B cell (primary cell): Measurements from ENCODE around the gene PERCC1. TPM values are rescaled to one million over a fixed set of nuclear protein-coding genes. Genes with fewer than 3 reads are reported as not detected.

Source experiments
- ATAC-seq: fragments of 200-7000 bp; cut with Tn5 transposase; one replicate; pipeline ENCODE4 v1.10.0; 2021; ENCODE audit warnings: low read depth, mild to moderate bottlenecking, moderate number of reproducible peaks, moderate library complexity
- CTCF ChIA-PET: fragments of 350-600 bp; sonication (Branson Sonifier 250); formaldehyde crosslinking; loops from one replicate; lab custom pipeline; 2021; ENCODE audit warnings: antibody characterized with exemption, inconsistent platforms; lab: Charles Lee
- POLR2A ChIA-PET: fragments of 350-600 bp; sonication (Branson Sonifier 250); formaldehyde crosslinking; loops from one replicate; lab custom pipeline; 2021; ENCODE audit warnings: antibody characterized with exemption; lab: Charles Lee
- DNase-seq: peaks from one replicate; pipeline ENCODE4 v3.0.0; 2013
- H2AFZ ChIP-seq: 2 replicates; pipeline ENCODE4 v1.6.1; 2012; ENCODE audit warnings: mild to moderate bottlenecking, low read depth, low read length; ENCODE audit not compliant: insufficient read depth, poor library complexity, severe bottlenecking
- H3K27ac ChIP-seq, 2 donors: 1 replicate in 1 of 2; 2 replicates in 1 of 2; pipeline ENCODE4 v1.5.1; 2012 to 2013; ENCODE audit warnings: low read length in 2 of 2, mild to moderate bottlenecking in 2 of 2, moderate library complexity in 1 of 2
- H3K27me3 ChIP-seq, 4 experiments: fragments of 200-600 bp in 1 of 4; sonication (generic) in 1 of 4; replicated peaks in 1 of 4; 1 replicate in 2 of 4; 2 replicates in 2 of 4; pipeline versions ENCODE4 v1.6.1 to v1.7.0; 2013 to 2016; ENCODE audit warnings: low read length in 3 of 4, mild to moderate bottlenecking in 2 of 4, mixed read lengths in 1 of 4, moderate library complexity in 1 of 4; ENCODE audit not compliant: insufficient read depth in 4 of 4, control insufficient read depth in 3 of 4; ENCODE audit errors: control extremely low read depth in 1 of 4
- H3K36me3 ChIP-seq, 2 experiments: replicated peaks in 1 of 2; 1 replicate in 1 of 2; 2 replicates in 1 of 2; pipeline versions ENCODE4 v1.6.1 to v1.7.1; 2013; ENCODE audit warnings: low read length in 1 of 2; ENCODE audit not compliant: insufficient read depth in 2 of 2, control insufficient read depth in 1 of 2; ENCODE audit errors: control extremely low read depth in 1 of 2, extremely low read depth in 1 of 2
- H3K4me1 ChIP-seq, 2 donors: fragments of 200-600 bp in 1 of 2; sonication (generic) in 1 of 2; 1 replicate in 1 of 2; 2 replicates in 1 of 2; pipeline versions ENCODE4 v1.5.1 to v1.6.1; 2013 to 2017; ENCODE audit warnings: low read length in 2 of 2; ENCODE audit not compliant: control insufficient read depth in 2 of 2, insufficient read depth in 2 of 2
- H3K4me2 ChIP-seq: replicated peaks from 2 replicates; pipeline ENCODE3; 2012; ENCODE audit warnings: mild to moderate bottlenecking, low read depth, low read length; ENCODE audit not compliant: poor library complexity, severe bottlenecking
- H3K4me3 ChIP-seq, 5 experiments: fragments of 200-600 bp in 1 of 5; sonication (generic) in 1 of 5; 1 replicate in 3 of 5; 2 replicates in 2 of 5; pipeline versions ENCODE4 v1.5.1 to v1.7.0; 2011 to 2016; ENCODE audit warnings: low read length in 4 of 5, mild to moderate bottlenecking in 4 of 5, low read depth in 2 of 5, control low read depth in 1 of 5, moderate library complexity in 1 of 5; ENCODE audit not compliant: insufficient read depth in 1 of 5; ENCODE audit errors: control extremely low read depth in 1 of 5, extremely low read depth in 1 of 5
- H3K79me2 ChIP-seq: fragments of 200-600 bp; sonication (generic); one replicate; pipeline ENCODE4 v1.6.0; 2016; ENCODE audit warnings: low read length; ENCODE audit not compliant: control insufficient read depth, insufficient read depth
- H3K9ac ChIP-seq: fragments of 200-600 bp; sonication (generic); 2 replicates; pipeline ENCODE4 v1.6.1; 2017; ENCODE audit warnings: mild to moderate bottlenecking, low read length, moderate library complexity
- H3K9me3 ChIP-seq, 3 donors: one replicate each; pipeline versions ENCODE4 v1.6.1 to v1.7.1; 2013; ENCODE audit warnings: low read length in 2 of 3; ENCODE audit not compliant: control insufficient read depth in 2 of 3, insufficient read depth in 1 of 3; ENCODE audit errors: control extremely low read depth in 1 of 3
- H4K20me1 ChIP-seq: 2 replicates; pipeline ENCODE4 v1.6.0; 2012; ENCODE audit warnings: mild to moderate bottlenecking, low read length; ENCODE audit not compliant: insufficient read depth, control insufficient read depth, poor library complexity, severe bottlenecking
- H3K27ac Mint-ChIP-seq: one replicate; pipeline ENCODE4 v1.8.0; 2021; ENCODE audit warnings: mixed read lengths
- H3K27me3 Mint-ChIP-seq: one replicate; pipeline ENCODE4 v1.8.0; 2021; ENCODE audit warnings: mixed read lengths
- H3K4me1 Mint-ChIP-seq: one replicate; pipeline ENCODE4 v1.8.0; 2021; ENCODE audit warnings: mixed read lengths
- H3K4me3 Mint-ChIP-seq: one replicate; pipeline ENCODE4 v1.8.0; 2021; ENCODE audit warnings: mixed read lengths
- H3K9me3 Mint-ChIP-seq: one replicate; pipeline ENCODE4 v1.8.0; 2022; ENCODE audit warnings: mixed read lengths; ENCODE audit not compliant: insufficient read depth
- EZH2 ChIP-seq: IDR thresholded peaks from 2 replicates; pipeline ENCODE4 v1.6.1; 2012; ENCODE audit warnings: borderline replicate concordance, low read depth, mild to moderate bottlenecking, moderate library complexity, low read length; ENCODE audit not compliant: insufficient read depth, poor library complexity, severe bottlenecking
- WGBS: methylation state at CpG from one replicate; pipeline ENCODE4 v1.1.5; 2013; ENCODE audit warnings: missing lambda C conversion rate; ENCODE audit not compliant: insufficient coverage; 5-methylcytosine and 5-hydroxymethylcytosine counted together
- intact Hi-C: fragments of 100-400 bp; cut with micrococcal nuclease; formaldehyde crosslinking; loops from one replicate; pipeline ENCODE4 v1.10.0; 2022
- polyA plus RNA-seq: library from polyadenylated mRNA; depleted of rRNA; stranded (reverse); fragments of >200 nt; gene quantifications from 2 replicates; pipeline ENCODE4 v1.2.3, GENCODE V29; 2012
- total RNA-seq, 2 donors: library from RNA; stranded (reverse); fragments of 120-200 nt in 1 of 2; gene quantifications; 1 replicate in 1 of 2; 2 replicates in 1 of 2; pipeline versions ENCODE4 v1.2.3 to v1.2.4, GENCODE V29; 2013 to 2022
- TF ChIP-seq, protein P1 (sequence below): fragments of 200-600 bp; IDR thresholded peaks from one replicate; pipeline ENCODE4 v1.8.0; 2022; ENCODE audit warnings: antibody characterized with exemption, mild to moderate bottlenecking

PERCC1 gene
- total and polyA plus RNA-seq, 2 donors (not counting 1 experiment from before 2014, with no cell fraction given) = 0.46 to 0.64 TPM

DNA sequence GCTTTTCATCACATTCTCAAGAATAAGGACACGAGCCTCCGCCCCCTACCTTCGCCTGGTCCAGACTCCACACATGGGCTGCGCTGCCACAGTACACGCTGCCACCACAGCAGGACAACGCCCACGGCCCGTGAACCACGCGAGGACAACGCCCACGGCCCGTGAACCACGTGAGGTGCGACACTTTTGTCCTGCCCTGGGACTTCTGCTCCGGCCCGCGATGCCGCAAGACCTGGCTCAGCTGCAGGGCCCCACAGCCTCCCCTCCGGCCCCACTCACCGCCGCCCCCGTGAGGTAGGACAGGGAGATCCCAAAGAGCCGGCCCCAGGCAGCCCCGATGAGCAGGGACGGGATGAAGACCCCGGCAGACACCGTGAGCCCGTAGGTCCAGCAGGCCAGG is 19.3 kb downstream of the PERCC1 start:
- Histone ChIP-seq H3K4me2 (no peak overlapping the region), H3K9ac (no peak overlapping the region), H3K4me3 (no peak overlapping the region), H2AFZ (no peak overlapping the region), H3K4me1 (peaks cover 10 to 12% of the 10 kb centered on the region in 2 donors), H3K9me3 (no peaks in the 10 kb centered on the region), H3K27me3 (no peaks in the 10 kb centered on the region), H4K20me1 (peaks cover 5% of the 10 kb centered on the region), H3K79me2 (peaks cover 25% of the 10 kb centered on the region), H3K27ac (no peak overlapping the region), H3K36me3 (peaks cover 0 to 86% of the 10 kb centered on the region in 2 experiments)
- ChIA-PET CTCF (no interaction called here), POLR2A (no interaction called here)
- intact Hi-C loops = no loop called here
- Mint-ChIP-seq H3K27me3 (no peaks in the 10 kb centered on the region), H3K9me3 (no peaks in the 10 kb centered on the region), H3K4me1 (no peaks in the 10 kb centered on the region), H3K4me3 (no peak overlapping the region), H3K27ac (peak overlapping the region; percentile 56)
- no peak for ATAC-seq
- DNase-seq = no peak
- no peak for TF ChIP-seq EZH2
- TF ChIP-seq, protein P1, sequence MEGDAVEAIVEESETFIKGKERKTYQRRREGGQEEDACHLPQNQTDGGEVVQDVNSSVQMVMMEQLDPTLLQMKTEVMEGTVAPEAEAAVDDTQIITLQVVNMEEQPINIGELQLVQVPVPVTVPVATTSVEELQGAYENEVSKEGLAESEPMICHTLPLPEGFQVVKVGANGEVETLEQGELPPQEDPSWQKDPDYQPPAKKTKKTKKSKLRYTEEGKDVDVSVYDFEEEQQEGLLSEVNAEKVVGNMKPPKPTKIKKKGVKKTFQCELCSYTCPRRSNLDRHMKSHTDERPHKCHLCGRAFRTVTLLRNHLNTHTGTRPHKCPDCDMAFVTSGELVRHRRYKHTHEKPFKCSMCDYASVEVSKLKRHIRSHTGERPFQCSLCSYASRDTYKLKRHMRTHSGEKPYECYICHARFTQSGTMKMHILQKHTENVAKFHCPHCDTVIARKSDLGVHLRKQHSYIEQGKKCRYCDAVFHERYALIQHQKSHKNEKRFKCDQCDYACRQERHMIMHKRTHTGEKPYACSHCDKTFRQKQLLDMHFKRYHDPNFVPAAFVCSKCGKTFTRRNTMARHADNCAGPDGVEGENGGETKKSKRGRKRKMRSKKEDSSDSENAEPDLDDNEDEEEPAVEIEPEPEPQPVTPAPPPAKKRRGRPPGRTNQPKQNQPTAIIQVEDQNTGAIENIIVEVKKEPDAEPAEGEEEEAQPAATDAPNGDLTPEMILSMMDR = no peak
- WGBS = 96% methylated on average over 29 of the region's 29 CpGs

GRCh38 chr16:1450841-1451240 is 20.0 kb downstream of the PERCC1 start:
- WGBS = 97% methylated on average over 21 of the region's 21 CpGs
- POLR2A ChIA-PET = no interaction called here
- no peak overlapping the region for H3K4me2 ChIP-seq

More at GRCh38 chr16:1450841-1451240, 20.0 kb downstream of the PERCC1 start:
- no peak overlapping the region for H3K27ac Mint-ChIP-seq
- no peaks in the 10 kb centered on the region for H3K27me3 Mint-ChIP-seq
- Histone ChIP-seq H3K4me1 (peaks cover 4 to 8% of the 10 kb centered on the region in 2 donors), H4K20me1 (peaks cover 5% of the 10 kb centered on the region), H3K4me3 (no peak overlapping the region), H3K36me3 (peaks cover 0 to 89% of the 10 kb centered on the region in 2 experiments), H3K79me2 (peaks cover 31% of the 10 kb centered on the region), H3K9me3 (no peaks in the 10 kb centered on the region), H3K27me3 (no peaks in the 10 kb centered on the region), H3K9ac (no peak overlapping the region), H3K27ac (no peak overlapping the region), H2AFZ (no peak overlapping the region)
- CTCF ChIA-PET = no interaction called here
- no peak for TF ChIP-seq EZH2
- TF ChIP-seq, protein P1 = no peak
- no peaks in the 10 kb centered on the region for H3K4me1 Mint-ChIP-seq
- H3K9me3 Mint-ChIP-seq = no peaks in the 10 kb centered on the region
- H3K4me3 Mint-ChIP-seq = no peak overlapping the region
- DNase-seq (no peak), ATAC-seq (no peak)
- intact Hi-C loops = no loop called here
